ENCODE data around the gene CDNF.

GRCh38 chr10:14873090-14873760 is 35.4 kb upstream of the CDNF start:
- TF ChIP-seq POLR2A (IDR thresholded peaks at IDR 0.05), result no peak
- no peak for TF ChIP-seq CTCF (IDR thresholded peaks at IDR 0.05)

Data from esophagus squamous epithelium (tissue), 4 donors.